Ecto neural progenitor cell (in vitro differentiated cells): ENCODE data around the gene ZDHHC19.
"Not testable (repeated sequence)": the region's sequence is repeated elsewhere in the genome, so short reads cannot be mapped to it uniquely, and the experiment has no call there.

ENCODE experiments used
- DNase-seq: peaks from one replicate; pipeline ENCODE4 v3.0.0-alpha.2; 2018; ENCODE audit warnings: low spot score

The ZDHHC19 gene

DNA sequence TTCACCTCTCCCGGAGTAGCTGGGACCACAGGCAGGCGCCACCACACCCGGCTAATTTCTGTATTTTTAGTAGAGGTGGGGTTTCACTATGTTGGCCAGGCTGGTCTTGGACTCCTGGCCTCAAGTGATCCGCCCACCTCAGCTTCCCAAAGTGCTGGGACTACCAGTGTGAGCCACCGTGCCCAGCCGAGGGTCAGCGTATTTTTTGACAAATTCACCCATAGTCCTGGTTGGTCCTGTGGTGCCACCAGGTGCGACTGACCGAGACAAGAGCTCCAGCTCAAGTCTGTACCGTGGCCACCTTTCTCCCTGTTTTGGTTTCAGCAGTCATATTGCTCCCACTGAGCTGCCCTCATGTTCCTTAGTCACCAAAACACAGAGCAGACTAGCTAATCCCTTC lies 13.9 kb upstream of the ZDHHC19 start:
- no peak for DNase-seq

DNA sequence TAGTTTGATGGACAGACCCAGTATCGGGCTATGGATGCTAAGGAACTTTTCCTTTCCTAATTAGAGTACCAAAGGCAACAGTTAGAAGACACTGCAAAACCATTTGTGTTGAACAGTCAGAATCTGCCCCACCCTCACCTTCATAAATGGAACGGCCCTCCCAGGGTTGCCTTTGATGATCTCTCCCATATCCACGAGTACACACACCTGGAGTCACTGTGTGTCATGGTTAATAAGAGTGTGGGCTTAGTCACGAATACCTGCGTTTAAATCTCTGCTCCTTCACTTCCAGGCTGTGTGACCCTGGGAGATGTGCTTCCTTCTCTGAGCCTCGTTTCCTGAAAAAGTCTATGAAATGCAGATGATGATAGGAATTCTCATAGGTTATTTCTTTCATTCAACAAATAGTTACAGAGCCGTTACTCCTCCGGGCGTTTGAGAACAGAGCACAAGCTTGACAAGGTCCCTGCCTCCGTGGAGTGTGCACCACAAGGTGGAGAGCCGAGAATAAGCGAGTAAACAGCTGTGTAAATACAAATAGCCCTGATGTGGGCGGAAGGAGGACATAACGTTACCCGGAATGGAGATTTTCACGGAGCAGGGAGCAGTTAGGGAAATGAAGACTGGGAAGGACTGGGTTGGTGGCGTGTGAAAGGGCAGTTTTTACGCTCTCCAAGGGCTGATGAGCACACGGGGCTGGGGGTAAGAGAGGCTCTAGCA lies 11.8 kb upstream of the ZDHHC19 start:
- no peak for DNase-seq

DNA sequence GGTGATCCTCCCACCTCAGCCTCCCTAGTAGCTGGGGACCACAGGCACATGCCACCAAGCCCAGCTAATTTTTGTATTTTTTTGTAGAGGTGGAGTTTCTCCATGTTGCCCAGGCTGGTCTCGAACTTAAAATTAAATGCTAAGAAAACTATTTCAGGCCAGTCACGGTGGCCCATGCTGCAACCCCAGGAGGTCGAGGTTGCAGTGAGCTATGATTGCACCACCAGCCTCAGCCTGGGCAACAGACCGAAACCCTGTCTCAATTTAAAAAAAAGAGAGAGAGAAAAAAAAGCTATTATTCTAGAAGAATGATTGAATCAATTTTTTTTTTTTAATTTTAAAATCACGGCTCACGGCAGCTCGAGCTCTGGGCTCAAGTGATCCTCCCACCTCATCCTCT lies 9.8 kb upstream of the ZDHHC19 start:
- DNase-seq, result no peak

DNA sequence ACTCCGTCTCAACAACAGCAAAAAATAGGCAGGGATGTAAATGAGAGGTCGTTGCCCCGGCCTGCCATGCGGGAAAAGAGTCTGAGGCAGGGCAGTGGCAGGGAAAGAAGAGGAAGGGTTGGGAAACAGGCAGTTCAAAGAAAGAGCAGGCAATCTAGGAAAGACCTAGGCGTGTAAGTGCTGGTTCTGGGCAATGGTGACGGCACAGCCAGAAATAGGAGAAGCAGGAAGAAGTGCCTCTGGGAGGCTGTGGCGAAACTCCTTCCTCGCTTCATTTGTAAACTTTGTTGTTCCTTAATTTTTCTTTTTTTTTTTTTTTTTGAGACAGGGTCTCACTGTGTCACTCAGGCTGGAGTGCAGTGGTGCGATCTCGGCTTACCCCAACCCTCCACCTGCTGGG lies 9.4 kb upstream of the ZDHHC19 start:
- no peak for DNase-seq

DNA sequence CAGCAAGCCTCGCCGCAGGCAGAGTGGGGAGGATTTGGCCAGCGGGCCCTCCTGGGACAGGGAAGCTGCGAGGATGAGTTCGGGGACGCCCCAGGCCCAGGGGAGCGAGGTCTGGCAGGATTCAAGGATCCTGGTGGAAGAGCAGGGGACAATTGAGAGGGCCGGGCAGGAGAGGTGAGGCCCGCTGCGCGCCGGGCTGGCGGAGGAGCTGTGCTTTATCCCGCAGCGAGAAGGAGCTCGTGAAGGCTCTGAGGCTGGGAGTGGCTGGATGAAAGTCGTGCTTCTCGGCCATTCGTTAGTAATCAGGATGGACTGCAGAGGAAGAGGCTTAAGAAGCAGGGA lies 8.7 kb upstream of the ZDHHC19 start:
- DNase-seq, result no peak

DNA sequence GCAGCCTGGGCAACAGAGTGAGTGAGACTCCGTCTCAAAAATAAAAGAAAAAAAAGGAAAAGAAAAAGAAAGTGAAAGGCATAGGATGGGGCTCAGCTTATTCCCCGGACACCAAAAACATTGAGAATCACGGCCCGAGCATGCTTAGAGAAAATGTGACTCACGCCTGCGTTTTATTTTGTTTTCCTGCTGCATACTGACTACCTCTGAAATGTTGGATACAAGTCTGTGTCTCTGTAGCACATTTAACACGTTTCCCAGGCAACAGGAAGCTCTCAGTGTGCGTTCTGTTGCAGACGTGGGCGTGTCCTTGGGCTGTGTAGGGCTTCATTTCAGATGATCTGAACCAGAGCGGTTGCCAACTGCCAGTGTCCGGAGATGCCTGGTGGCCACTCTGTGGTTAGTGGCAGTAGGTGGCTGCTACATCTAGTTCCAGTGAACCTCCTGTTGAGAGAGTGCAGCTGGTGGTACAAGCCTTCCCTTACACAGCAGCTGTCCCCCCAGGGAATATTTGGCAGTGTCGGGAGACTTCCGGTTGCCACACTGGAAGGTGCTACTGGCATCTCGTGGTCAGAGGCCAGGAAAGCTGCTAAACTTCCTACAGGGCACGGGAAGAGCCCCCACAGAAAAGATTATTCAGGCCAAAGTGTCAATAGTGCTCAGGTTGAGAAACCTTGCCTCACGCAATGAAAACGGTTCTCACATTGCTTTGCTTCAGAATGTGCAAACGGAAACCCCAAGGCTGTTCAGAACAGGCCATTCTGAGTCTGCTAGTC lies 8.2 kb upstream of the ZDHHC19 start:
- no peak for DNase-seq

DNA sequence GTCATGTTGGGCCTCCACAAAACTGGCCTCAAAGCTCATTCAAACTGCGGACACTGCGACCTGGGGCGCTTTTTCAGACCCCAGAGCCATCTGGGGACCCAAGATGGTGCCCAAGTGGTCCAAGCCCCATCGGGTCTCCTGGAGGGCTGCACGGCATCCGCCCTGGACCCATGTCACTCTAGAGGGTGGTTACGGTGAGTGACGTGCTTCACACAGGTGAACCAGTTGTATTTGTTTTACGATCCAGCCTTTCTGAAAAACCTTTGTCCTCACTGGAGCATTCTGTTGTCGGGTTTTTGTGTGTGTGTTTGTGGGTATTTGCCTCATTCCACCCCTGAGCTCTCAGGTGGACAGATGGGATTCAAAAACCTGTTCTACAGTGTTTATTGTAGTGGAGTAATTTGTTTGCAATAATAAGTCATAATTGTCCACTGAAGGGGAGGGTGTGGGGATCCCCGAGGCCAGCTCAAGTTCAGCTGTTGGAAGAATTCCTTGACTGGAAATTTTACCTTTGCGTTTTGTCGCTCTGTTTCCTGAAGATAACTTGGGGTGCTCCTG lies 7.0 kb upstream of the ZDHHC19 start:
- no peak for DNase-seq

DNA sequence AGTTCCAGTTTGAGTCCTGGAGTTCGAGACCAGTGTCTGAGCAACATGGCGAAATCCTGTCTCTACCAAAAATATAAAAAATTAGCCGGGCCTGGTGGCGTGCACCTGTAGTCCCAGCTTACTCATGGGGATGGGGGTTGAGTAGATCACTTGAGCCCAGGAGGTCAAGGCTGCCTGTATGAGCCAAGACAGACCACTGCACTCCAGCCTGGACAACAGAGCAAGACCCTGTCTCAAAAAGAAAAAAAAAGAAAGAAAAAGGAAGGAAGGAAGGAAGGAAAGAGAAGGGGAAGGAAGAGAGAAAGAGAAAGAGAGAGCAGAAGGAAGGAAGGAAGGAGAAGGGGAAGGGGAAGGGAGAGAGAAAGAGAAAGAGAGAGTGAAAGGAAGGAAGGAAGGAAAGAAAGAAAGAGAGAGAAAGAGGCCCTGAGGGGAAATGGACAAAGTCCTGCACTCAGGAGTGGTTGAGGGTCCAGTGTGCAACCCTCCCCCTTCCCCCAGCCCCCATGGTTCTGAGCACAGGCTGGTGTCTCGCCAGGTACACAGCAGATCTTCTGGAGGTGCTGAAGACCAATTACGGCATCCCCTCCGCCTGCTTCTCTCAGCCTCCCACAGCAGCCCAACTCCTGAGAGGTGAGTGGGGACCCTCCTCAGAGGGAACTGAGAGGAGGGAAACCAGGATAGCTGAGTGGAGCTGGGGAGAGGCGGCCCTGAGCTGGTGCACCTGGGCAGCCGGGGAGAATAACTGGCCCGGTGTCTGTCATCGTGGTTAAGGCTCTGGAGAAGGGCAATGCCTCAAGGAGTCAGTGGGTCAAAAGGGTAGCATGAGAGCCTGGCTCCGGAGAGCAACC lies 6.3 kb upstream of the ZDHHC19 start:
- DNase-seq, result no peak

DNA sequence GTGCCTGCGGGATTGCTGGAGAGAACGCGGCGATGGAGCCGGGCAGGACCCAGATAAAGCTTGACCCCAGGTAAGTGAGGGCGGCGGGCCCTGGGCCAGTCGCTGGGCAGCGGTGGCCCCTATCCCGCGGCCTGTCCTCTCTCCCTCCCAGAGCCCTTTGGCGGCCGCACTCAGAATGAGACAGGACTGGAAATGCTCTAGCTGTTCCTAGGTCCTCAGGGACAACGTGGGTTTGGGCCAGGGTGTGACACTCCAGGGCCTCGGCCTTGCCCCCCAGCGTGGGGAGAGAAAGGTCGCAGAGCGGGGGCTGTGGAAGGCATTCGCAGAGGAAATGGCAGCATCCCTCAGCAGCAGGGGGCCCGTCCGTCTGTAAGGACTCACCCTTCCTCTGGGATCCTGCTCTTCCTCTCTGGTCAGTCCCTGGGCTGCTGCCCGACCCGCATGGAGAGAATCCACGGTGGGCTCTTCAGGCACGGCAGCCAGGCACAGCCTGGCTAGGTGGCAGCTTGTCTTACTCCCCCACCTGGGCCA lies 5.5 kb upstream of the ZDHHC19 start:
- no peak for DNase-seq

DNA sequence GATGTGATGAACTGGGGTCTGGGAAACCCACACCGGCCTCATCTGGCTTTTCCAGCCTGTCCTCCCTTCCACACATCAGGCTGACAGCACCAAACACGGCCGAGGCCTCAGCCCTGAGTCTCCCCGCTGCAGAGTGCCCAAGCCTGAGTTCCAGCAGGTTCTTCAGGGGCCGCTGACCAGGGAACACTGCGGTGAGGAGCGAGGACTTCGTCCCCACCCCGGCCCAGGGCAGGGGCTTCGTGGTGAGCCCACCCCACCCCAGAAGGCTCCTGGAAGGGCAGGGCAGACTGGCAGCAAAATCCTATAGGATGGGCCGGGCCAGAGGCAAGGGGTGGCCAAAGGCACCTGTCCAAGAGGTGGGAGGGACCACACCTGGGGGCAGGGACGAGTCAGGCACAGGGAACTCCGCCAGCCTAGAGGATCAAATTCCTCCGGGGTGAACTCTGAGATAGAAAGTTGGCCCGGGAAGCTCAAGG lies 4.9 kb upstream of the ZDHHC19 start, which contains the start of gene SLC51A:
SLC51A (plus strand) TSS at position 446 of the 476 bp plus-strand sequence. CDS start 179 bp downstream, outside the sequence.
- DNase-seq, result peak; percentile 52

DNA sequence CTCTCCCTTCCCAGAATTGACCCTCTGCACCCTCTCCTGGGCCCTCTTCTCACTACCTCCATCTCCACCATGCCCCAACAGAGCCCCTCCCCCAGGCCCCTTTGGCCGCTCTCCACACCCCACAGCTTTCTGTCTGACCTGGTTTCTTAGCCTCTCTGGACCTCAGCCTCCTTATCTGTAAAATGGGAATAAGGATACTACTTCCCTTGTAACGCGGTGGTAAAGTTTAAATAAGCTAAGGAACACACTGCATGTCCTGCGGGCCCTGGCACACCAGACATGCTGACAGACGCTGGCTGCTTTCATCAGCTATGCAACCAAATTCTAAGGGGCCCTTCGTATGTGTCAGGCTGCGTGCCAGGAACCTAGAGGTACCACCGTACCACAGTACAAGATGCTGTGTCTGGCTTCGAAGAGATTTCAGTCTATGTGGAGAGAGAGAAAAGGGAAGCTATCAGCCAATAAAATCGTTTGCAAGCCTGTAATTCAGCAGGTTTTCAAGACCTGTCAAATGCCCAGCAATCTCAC lies 4.4 kb upstream of the ZDHHC19 start:
- no peak for DNase-seq

DNA sequence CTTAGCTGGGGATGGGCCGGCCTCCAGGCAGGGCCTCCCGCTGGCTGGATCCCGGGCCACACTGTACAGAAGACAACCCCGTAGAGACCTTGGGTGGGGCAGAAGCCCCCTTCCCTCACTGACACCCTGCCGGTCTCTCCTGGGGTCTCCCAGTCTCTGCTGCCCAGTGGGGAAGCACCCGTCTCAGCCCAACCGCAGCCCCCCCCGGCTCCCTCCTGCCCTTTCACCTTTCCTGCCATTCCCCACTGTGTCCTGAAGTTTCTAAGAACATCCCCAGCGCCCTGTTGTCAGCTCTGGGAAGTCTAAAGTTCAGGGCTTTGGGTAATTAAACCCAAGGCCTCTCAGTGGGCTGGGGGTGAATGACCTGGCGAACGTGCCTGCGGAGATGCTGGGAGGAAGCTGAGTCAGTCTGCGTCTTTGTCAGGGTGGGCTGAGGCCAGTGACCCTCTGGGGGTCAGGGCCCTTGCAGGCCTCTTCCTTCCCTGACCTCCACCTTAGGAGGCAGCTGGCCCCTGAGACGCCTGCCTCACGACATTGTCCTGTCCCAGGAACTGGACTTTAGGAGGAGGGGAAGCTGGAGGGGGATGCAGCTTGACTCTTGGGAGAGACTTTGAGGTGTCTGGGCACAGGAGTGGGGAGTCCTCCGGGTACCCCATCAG lies 3.7 kb upstream of the ZDHHC19 start:
- no peak for DNase-seq

DNA sequence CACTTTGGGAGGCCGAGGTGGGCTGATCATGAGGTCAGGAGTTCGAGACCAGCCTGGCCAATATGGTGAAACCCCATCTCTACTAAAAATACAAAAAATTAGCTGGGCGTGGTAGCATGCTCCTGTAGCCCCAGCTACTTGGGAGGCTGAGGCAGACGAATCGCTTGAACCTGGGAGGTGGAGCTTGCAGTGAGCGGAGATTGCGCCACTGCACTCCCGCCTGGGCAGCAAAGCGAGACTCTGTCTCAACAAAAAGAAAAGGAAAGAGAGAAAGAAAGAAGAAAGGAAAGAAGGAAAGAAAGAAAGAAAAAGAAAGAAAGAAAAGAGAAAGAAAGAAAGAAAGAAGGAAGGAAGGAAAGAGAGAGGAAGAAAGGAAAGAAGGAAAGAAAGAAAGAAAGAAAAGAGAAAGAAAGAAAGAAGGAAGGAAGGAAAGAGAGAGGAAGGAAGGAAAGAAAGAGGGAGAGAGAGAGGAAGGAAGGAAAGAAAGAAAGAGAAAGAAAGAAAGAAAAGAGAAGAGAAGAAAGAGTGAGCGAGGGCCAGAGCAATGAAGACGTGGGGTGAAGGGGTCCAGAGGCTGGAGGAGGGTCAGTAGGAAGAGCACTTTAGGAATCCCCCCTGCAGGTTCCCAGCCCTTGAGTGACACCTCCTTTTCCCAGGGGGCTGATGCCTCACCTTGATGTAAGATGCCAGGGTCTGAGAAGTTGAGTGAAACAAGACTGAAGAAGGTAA lies 1.1 kb downstream of the ZDHHC19 start:
- DNase-seq, result not testable (repeated sequence)

DNA sequence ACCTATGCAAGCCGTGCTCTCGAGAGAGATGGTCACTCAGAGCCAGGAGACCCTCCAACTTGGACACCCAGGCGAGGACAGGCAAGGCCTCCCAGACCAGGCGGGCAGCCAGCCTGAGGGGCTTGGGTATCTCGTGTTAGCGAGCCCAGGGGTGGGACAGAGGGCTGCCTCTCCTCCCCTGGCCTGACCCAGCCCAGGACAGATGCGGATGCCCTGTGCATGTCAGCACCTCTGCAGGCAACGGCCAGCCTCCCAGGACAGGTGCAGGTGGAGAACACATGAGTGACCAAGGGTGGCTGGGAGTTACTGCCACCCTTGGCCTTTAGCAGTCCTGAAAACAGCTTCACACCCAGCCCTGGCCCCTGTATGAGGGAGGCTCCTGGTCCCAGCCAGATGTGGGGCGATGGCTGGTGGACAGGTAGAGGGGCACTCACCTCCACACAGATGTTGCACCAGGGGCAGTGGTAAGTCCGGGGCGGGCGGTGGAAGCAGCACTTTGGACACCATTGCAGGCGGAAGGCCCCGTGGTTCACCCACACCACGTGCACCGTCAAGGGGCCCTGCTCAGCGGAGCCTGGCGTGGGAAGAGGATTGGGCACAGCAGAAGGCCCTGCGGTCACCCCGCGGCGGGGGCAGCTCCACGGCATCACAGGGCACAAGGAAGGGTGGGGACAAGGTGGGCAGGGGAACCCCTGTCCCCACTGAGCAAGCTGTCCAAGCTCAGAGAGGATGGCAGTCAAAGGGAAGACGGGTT lies 2.1 kb downstream of the ZDHHC19 start:
- peak; percentile 50 for DNase-seq

DNA sequence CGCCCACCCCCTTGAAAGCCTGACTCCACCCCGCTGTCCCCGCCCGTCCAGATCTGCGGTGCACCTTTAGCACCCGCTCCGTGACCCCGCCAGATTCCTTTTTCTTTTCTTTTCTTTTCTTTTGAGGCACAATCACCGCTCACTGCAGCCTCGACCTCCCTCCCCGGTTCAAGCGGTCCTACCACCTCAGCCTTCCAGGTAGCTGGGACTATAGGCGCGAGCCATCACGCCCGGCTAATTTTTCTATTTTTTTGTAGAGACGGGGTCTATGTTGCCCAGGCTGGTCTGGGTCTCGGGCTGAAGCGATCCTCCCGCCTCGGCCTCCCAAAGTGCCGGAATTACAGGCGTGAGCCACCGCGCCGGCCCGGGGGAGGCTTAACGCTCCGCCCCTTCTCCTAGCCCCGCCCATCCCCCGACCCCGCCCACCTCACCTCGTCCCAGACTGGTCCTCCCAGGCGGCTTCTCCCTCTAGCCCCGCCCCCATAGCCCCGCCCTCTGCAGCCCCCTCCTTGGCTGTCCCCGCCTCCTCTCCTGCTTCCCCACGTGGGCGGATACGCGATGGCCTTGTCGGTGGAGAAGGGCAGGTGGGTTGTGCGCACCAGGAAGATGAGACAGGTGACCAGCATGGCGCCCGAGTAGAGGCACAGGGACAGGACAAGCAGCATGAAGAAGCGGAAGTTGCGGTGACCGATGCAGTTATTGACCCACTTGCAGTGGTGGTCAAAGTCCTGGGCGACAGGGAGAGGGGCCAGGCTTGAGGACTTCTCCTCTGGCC lies 3.2 kb downstream of the ZDHHC19 start:
- peak; percentile 82 for DNase-seq

DNA sequence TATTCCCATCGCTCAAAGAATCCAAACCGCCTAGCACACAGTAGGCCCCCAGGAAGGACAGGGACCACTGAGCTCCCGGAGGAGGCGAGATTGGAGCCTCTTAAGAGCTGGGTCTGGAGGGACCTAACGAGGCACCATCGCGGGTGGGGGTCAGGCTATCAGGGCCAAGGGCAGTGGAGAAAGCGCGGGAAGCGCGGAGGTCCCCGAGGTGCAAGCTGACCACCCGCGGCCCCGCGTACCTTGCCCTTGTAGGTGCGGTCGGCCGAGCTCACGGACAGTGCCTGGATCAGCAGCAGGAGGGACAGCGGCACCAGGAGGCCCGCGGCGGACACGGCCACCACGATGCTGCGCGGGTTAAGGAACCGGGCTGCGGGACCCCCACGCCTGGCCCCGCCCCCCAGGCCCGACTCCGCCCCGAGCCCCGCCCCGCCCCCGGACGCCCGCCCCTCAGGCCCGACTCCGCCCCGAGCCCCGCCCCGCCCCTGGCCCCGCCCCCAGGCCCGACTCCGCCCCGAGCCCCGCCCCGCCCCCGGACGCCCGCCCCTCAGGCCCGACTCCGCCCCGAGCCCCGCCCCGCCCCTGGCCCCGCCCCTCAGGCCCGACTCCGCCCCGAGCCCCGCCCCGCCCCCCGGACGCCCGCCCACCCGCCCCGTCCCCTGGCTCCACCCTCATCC lies 3.9 kb downstream of the ZDHHC19 start:
- DNase-seq, result peak; percentile 65

DNA sequence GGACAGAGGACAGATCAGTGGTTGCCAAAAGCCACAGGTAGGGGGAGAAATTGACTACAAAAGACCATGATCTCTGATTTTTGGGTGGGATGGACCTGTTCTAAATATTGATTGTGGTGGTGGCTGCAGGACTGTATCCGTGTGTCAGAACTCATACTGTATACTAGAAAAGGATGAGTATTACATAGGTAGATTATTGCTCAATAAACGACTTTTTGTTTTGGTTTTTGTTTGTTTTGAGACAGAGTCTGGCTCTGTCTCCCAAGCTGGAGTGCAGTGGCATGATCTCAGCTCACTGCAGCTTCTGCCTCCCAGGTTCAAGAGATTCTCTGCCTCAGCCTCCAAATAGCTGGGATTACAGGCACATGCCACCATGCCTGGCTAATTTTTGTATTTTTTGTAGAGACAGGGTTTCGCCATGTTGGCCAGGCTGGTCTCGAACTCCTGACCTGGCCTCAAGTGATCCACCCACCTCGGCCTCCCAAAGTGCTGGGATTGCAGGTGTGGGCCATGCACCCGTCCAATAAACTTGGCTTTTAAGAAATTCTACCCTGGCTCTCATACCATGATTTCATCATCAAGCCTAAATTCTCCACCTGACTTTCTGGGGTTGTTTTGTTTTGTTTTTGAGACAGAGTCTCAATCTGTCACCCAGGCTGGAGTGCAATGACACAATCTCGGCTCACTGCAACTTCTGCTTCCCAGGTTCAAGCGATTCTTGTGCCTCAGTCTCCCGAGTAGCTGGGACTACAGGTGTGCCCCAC lies 5.6 kb downstream of the ZDHHC19 start:
- DNase-seq, result not testable (repeated sequence)

DNA sequence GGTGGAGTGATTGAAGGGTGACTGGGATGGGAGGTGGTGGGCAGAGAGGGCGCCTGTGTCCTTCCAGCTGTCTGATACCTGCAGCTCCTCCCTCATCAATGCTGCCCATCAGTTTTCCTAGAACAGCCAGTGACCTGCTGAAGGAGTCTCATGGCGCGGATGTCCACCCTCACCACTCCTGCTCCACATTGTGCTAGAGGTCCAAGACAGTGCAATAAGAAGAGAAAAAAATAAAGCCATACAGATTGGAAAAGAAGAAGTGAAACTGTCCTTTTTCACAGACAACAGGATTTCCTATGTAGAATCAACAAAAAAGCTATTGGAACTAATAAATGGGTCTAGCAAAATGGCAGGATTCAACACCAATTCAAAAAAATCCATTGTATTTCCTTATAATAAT lies 7.4 kb downstream of the ZDHHC19 start:
- DNase-seq, result no peak
